Measurements from ENCODE around the gene NFIA. TPM values are rescaled to one million over a fixed set of nuclear protein-coding genes. Genes with fewer than 3 reads are reported as not detected.

NFIA gene
- total and polyA plus RNA-seq, 9 of the 15 experiments (the other 6 are each of a cell fraction or from before 2014, with no cell fraction given), result 5.3 to 24.9 (median 9.8) TPM

DNA sequence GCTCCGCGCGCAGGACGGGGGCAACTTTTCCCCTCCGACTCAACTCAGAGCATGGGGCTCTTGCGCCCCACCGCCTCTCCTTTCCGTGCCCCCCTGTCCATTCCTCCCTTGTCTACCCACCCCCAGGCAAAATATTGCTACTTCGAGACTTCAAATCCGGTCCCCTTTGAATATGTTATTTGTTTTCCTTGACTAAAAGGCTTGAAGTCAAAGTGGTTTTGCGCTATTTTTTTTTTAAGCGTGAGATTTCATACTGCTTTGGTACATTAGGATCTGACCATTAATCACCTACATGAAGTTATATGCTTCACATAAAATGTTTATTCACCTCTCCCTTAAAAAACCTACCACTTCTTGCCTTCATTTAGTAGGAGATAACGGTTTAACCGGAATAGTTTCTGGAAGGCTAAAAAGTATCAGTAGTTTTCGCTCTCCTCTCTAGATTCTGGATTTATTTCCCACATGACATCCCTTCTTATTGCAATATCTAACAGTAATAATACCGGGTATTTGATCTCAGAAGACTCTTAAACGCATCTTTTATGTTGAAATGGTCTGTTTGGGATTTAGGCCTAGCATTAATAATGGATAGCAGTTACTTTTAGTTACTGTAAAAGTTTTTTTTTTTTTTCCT lies 1.6 kb downstream of the NFIA start (continued):
- TF ChIP-seq, protein P1, sequence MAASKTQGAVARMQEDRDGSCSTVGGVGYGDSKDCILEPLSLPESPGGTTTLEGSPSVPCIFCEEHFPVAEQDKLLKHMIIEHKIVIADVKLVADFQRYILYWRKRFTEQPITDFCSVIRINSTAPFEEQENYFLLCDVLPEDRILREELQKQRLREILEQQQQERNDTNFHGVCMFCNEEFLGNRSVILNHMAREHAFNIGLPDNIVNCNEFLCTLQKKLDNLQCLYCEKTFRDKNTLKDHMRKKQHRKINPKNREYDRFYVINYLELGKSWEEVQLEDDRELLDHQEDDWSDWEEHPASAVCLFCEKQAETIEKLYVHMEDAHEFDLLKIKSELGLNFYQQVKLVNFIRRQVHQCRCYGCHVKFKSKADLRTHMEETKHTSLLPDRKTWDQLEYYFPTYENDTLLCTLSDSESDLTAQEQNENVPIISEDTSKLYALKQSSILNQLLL (CRISPR knock-in tag; IDR thresholded peaks at IDR 0.05; ENCODE audit: borderline replicate concordance), result no peak
- TF ChIP-seq PTRF (tag; IDR thresholded peaks at IDR 0.05) (no peak), KLF10 (CRISPR knock-in tag; IDR thresholded peaks at IDR 0.05) (no peak), MTF1 (CRISPR knock-in tag; IDR thresholded peaks at IDR 0.05; ENCODE audit: borderline replicate concordance) (no peak), SMAD1 (IDR thresholded peaks at IDR 0.05; ENCODE audit: low read depth, low read length, partially characterized antibody) (no peak), RUNX1 (IDR thresholded peaks at IDR 0.05; ENCODE audit: low read depth) (no peak), PTTG1 (tag; IDR thresholded peaks at IDR 0.05; ENCODE audit: low read depth) (no peak), RCOR1 (IDR thresholded peaks at IDR 0.05; ENCODE audit: borderline replicate concordance in 1 of 2, low read depth in 2 of 2, low read length in 2 of 2) (no peak), BACH1 (tag; IDR thresholded peaks at IDR 0.05) (no peak), ZNF165 (CRISPR knock-in tag; IDR thresholded peaks at IDR 0.05; ENCODE audit: borderline replicate concordance) (no peak), NRF1 (conservative IDR thresholded peaks at IDR 0.05 in 1 of 2, IDR thresholded peaks at IDR 0.05 in 1 of 2) (peak in 1 of 2 experiments; percentile 34; a peak in 2 of 4 replicates)
- TF ChIP-seq, protein P2, sequence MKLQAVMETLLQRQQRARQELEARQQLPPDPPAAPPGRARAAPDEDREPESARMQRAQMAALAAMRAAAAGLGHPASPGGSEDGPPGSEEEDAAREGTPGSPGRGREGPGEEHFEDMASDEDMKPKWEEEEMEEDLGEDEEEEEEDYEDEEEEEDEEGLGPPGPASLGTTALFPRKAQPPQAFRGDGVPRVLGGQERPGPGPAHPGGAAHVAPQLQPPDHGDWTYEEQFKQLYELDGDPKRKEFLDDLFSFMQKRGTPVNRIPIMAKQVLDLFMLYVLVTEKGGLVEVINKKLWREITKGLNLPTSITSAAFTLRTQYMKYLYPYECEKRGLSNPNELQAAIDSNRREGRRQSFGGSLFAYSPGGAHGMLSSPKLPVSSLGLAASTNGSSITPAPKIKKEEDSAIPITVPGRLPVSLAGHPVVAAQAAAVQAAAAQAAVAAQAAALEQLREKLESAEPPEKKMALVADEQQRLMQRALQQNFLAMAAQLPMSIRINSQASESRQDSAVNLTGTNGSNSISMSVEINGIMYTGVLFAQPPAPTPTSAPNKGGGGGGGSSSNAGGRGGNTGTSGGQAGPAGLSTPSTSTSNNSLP (IDR thresholded peaks at IDR 0.05; ENCODE audit: borderline replicate concordance, low read depth, low read length), result no peak
